ENCODE data around the gene NOTUM. TPM values are rescaled to one million over a fixed set of nuclear protein-coding genes. Genes with fewer than 3 reads are reported as not detected.

Gene NOTUM
- polyA plus RNA-seq, 1 experiment = 0.06 TPM

DNA sequence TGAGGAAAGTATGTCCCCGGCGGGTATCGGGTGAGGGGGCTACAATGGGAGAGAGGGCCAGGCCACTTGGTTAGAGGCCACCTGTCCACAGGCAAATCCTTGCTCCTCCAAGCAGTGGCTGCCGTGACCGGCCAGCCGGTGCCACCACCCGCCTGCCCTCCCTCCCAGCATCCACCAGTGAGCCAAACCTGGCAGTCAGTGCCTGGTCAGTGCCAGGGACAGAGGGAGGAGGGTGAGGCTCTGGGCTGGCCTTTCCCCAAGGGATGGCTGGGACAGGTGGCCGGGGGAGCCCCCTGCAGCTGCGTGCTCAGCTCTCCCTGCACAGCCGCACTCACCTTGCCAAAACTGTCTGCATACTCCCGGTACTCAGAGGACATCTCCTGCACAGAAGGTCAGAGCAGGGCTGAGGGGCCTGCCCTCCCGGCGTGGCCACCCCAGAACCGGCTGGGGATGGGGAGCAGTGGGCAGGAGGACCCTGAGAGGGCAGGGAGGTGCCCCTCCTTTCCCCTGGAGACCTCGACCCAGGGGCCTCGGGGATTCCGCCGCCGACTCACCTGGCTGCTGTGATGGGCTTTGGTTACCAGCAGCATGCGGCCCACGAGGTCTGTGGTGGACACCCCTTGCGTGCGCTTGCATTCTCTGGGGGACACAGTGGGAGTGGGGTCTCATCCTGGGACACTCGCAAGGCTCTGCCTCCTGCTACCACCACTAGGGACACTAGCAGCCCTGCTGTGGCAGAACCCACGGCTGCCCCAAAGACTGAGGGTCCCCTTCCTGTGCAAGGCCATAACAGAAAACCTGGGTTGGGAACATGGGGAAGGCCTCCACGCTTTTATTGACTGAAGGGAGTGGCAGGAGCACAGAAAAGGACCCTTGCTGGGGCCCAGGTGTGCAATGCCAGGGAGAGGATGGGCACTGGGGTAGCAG is 53.5 kb downstream of the NOTUM start:
- Histone ChIP-seq H3K4me3 (ENCODE audit: low read depth, low read length) (no peak overlapping the region), H3K27me3 (ENCODE audit: control insufficient read depth, insufficient read depth, low read length) (no peaks in the 10 kb centered on the region), H3K36me3 (ENCODE audit: control insufficient read depth, insufficient read depth, low read length) (peaks cover 17% of the 10 kb centered on the region)
- ChIA-PET POLR2A (no interaction called here), CTCF (interaction anchor here (0.6 kb wide), 1 partner anchor 185 kb away, joined by 3 read pairs; no protein-coding TSS in a partner anchor)
- TF ChIP-seq, protein P1, sequence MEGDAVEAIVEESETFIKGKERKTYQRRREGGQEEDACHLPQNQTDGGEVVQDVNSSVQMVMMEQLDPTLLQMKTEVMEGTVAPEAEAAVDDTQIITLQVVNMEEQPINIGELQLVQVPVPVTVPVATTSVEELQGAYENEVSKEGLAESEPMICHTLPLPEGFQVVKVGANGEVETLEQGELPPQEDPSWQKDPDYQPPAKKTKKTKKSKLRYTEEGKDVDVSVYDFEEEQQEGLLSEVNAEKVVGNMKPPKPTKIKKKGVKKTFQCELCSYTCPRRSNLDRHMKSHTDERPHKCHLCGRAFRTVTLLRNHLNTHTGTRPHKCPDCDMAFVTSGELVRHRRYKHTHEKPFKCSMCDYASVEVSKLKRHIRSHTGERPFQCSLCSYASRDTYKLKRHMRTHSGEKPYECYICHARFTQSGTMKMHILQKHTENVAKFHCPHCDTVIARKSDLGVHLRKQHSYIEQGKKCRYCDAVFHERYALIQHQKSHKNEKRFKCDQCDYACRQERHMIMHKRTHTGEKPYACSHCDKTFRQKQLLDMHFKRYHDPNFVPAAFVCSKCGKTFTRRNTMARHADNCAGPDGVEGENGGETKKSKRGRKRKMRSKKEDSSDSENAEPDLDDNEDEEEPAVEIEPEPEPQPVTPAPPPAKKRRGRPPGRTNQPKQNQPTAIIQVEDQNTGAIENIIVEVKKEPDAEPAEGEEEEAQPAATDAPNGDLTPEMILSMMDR (IDR thresholded peaks at IDR 0.05; ENCODE audit: insufficient read depth, low read depth, low read length) = no peak
- no peak for DNase-seq (ENCODE audit: low read depth)

DNA sequence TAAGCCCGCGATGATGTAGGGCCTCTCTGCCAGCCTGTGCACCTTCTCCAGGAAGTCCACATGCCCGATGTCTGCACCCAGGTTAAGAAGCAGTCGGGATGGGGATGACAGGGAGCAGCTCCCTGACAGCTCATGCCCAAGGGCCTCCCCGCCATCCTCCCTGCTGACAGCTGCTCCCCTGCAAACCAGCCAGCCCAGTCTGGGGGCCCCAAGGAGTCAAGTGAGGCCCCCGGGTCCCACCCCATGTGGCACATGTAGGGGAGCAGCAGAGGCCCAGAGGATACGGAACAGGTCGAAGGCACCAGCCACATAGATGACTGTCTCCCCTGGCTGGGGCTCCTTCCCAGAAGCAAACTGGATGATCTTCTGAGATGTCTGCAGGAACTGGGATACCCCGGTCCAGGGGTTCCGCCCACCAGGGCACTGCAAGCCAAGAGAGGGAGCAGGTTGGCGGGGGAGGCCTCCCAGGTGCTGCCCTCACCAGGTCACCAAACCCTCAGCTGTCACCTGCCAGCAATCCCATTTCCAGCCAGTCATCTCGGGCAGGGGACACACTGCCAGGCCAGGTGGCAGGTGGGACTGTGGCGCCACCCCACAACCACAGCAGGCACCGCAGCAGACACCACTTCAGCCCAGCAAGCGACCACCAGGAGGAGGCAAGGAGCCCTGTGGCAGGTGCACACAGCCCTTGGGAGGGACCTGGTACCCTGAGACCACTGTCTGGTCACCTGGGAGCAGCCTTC is 54.3 kb downstream of the NOTUM start:
- POLR2A ChIA-PET = no interaction called here
- TF ChIP-seq, protein P1 (IDR thresholded peaks at IDR 0.05; ENCODE audit: insufficient read depth, low read depth, low read length) = no peak
- no peak for DNase-seq (ENCODE audit: low read depth)
- Histone ChIP-seq H3K27me3 (ENCODE audit: control insufficient read depth, insufficient read depth, low read length) (no peaks in the 10 kb centered on the region), H3K36me3 (ENCODE audit: control insufficient read depth, insufficient read depth, low read length) (peaks cover 11% of the 10 kb centered on the region), H3K4me3 (ENCODE audit: low read depth, low read length) (no peak overlapping the region)
- CTCF ChIA-PET = interaction anchor here (1.0 kb wide), 1 partner anchor 53 kb away, joined by 3 read pairs; no protein-coding TSS in a partner anchor

DNA sequence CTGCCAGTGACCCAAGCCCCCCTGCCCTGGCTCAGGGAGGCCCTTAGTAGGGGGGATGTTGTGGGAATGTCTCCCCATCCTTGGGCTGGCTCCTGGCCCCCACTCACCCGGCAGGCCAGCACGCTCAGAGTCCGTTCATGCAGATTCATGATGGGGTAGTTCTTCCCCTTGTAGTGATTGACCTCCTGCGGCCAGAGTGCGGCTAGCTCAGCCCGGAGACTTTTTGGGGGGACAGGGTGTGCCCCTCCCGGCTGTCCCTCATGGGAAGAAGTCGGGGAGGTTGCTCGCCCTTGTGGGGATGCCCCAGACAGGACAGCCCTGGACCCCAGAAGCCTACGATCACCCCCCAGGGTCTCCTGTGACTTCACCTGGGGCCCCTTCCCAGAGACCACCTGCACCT is 55.0 kb downstream of the NOTUM start:
- TF ChIP-seq, protein P1 (IDR thresholded peaks at IDR 0.05; ENCODE audit: insufficient read depth, low read depth, low read length) = no peak
- DNase-seq (ENCODE audit: low read depth) = no peak
- POLR2A ChIA-PET = no interaction called here
- CTCF ChIA-PET = interaction anchor here (1.0 kb wide), 1 partner anchor 53 kb away, joined by 3 read pairs; no protein-coding TSS in a partner anchor
- no peaks in the 10 kb centered on the region for H3K27me3 ChIP-seq (ENCODE audit: control insufficient read depth, insufficient read depth, low read length)
- H3K36me3 ChIP-seq (ENCODE audit: control insufficient read depth, insufficient read depth, low read length) = peaks cover 11% of the 10 kb centered on the region
- H3K4me3 ChIP-seq (ENCODE audit: low read depth, low read length) = no peak overlapping the region

DNA sequence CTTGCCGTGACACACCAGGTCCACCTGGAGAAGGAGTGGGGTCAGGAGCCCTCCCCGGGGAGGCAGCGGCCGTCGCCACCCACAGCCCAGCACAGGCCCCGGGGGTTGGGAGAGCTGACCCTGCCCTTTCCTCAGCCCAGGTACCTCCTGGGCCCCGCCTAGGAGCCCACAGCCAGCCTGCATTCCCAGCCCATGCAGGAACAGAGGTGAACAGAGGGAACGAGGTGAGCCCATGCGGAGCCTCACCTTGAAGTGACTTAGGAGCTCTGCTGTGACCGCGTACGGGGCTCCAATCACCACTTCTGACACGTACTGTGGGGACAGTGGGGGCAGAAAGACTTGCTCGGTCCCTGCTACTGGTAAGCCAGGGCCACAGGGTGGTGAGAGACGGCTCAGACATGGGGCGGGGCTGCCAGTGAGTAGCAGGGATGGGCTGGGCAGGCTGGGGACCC is 55.5 kb downstream of the NOTUM start:
- Histone ChIP-seq H3K27me3 (ENCODE audit: control insufficient read depth, insufficient read depth, low read length) (no peaks in the 10 kb centered on the region), H3K36me3 (ENCODE audit: control insufficient read depth, insufficient read depth, low read length) (peaks cover 11% of the 10 kb centered on the region), H3K4me3 (ENCODE audit: low read depth, low read length) (no peak overlapping the region)
- TF ChIP-seq, protein P1 (IDR thresholded peaks at IDR 0.05; ENCODE audit: insufficient read depth, low read depth, low read length) = no peak
- CTCF ChIA-PET = interaction anchor here (1.0 kb wide), 1 partner anchor 54 kb away, joined by 3 read pairs; no protein-coding TSS in a partner anchor
- no peak for DNase-seq (ENCODE audit: low read depth)
- POLR2A ChIA-PET = no interaction called here

Data from BJ (cell line).